H1 (cell line): ENCODE data around the gene KCNH5. TPM values are rescaled to one million over a fixed set of nuclear protein-coding genes. Genes with fewer than 3 reads are reported as not detected.

Experiments
- BRCA1 ChIP-seq: IDR thresholded peaks from 2 replicates; pipeline ENCODE4 v1.6.1; 2012; ENCODE audit warnings: low read depth, low read length, improper control_type of control experiment
- GTF2F1 ChIP-seq: IDR thresholded peaks from 2 replicates; pipeline ENCODE4 v1.6.1; 2012; ENCODE audit warnings: low read depth, low read length, improper control_type of control experiment, borderline replicate concordance
- PHF8 ChIP-seq: fragments of 200-600 bp; sonication (generic); conservative IDR thresholded peaks from 2 replicates; pipeline ENCODE4 v1.7.1; 2012; ENCODE audit warnings: low read depth, mild to moderate bottlenecking, inconsistent platforms, low read length, moderate library complexity
- SP2 ChIP-seq: IDR thresholded peaks from 2 replicates; pipeline ENCODE4 v1.6.1; 2012; ENCODE audit warnings: mild to moderate bottlenecking, low read length, inconsistent platforms
- TCF12 ChIP-seq: IDR thresholded peaks from 2 replicates; pipeline ENCODE4 v1.6.1; 2011; ENCODE audit warnings: low read depth, mild to moderate bottlenecking, low read length
- TEAD4 ChIP-seq: IDR thresholded peaks from 2 replicates; pipeline ENCODE4 v1.6.1; 2012; ENCODE audit warnings: low read depth, low read length, inconsistent platforms, mixed read lengths
- polyA plus RNA-seq, 7 experiments: library from polyadenylated mRNA; depleted of rRNA in 3 of 7; stranded (reverse) in 5 of 7; unstranded in 2 of 7; fragments of >200 nt in 5 of 7; fragments of 200-250 nt in 2 of 7; gene quantifications; 1 replicate in 5 of 7; 2 replicates in 1 of 7; 4 replicates in 1 of 7; pipeline versions ENCODE4 v1.2.1 to v1.2.3, GENCODE V29; 2011 to 2013; ENCODE audit warnings: missing spikeins in 2 of 7, mixed read lengths in 2 of 7
- total RNA-seq: library from RNA; stranded (reverse); fragmentation: NEBNext Ultra II Directional; extraction: Animal tissue kit (Norgen Biotek cat#: 25700); gene quantifications from 2 replicates; pipeline ENCODE4 v1.2.1, GENCODE V29; 2021

The KCNH5 gene
- total and polyA plus RNA-seq, 2 of the 8 experiments (the other 6 are each of a cell fraction or from before 2014, with no cell fraction given), result 0.24 to 0.50 TPM

- TF ChIP-seq TCF12 (no peak), GTF2F1 (no peak), BRCA1 (no peak), PHF8 (no peak), TEAD4 (no peak), SP2 (no peak)
Observed at GRCh38 chr14:62763951-62764350, 281.3 kb downstream of the KCNH5 start (continued).
